HTR-8/SVneo (cell line): ENCODE measurements around the gene RPS6KB2.
"Not testable (repeated sequence)": the region's sequence is repeated elsewhere in the genome, so short reads cannot be mapped to it uniquely, and the experiment has no call there.

Experiments used
- DNase-seq: peaks from one replicate; pipeline ENCODE4 v3.0.0; 2011; ENCODE audit warnings: low spot score, mixed read lengths; ENCODE audit not compliant: insufficient read length
- FAIRE-seq: peaks from 2 replicates; lab custom pipeline; 2011; peaks lifted over from hg19 to GRCh38; lab: Jason Lieb, UNC

Gene RPS6KB2

GRCh38 chr11:67423466-67423865 is 4.8 kb upstream of the RPS6KB2 start:
- FAIRE-seq: no peak
- DNase-seq: no peak

GRCh38 chr11:67423891-67424613 is 4.2 kb upstream of the RPS6KB2 start:
- DNase-seq: no peak
- FAIRE-seq: no peak

- FAIRE-seq: peak; percentile 69
- DNase-seq: not testable (repeated sequence)
Measured at GRCh38 chr11:67427364-67427859, 882 bp upstream of the RPS6KB2 start.

- FAIRE-seq: peak; percentile 70
- no peak for DNase-seq
Measured at GRCh38 chr11:67429038-67429668, 859 bp downstream of the RPS6KB2 start.

- FAIRE-seq (no peak), DNase-seq (no peak)
Measured at GRCh38 chr11:67429722-67430121, 1.4 kb downstream of the RPS6KB2 start.

GRCh38 chr11:67431346-67432249 is 3.3 kb downstream of the RPS6KB2 start:
- FAIRE-seq (peak; percentile 54), DNase-seq (no peak)

GRCh38 chr11:67432655-67433349 is 4.5 kb downstream of the RPS6KB2 start:
- FAIRE-seq: no peak
- DNase-seq: no peak

GRCh38 chr11:67433536-67434394 is 5.5 kb downstream of the RPS6KB2 start:
- peak; percentile 57 for FAIRE-seq

GRCh38 chr11:67434395-67434881 is 6.1 kb downstream of the RPS6KB2 start:
- no peak for DNase-seq
- peak; percentile 63 for FAIRE-seq

More at GRCh38 chr11:67433536-67434394, 5.5 kb downstream of the RPS6KB2 start:
- no peak for DNase-seq

- no peak for DNase-seq
Measured at GRCh38 chr11:67435031-67435726, 6.9 kb downstream of the RPS6KB2 start.

GRCh38 chr11:67435727-67436458 is 7.6 kb downstream of the RPS6KB2 start:
- FAIRE-seq (peak; percentile 68), DNase-seq (no peak)

More at GRCh38 chr11:67435031-67435726, 6.9 kb downstream of the RPS6KB2 start:
- FAIRE-seq: no peak

- no peak for DNase-seq
- peak; percentile 71 for FAIRE-seq
Measured at GRCh38 chr11:67436459-67437081, 8.3 kb downstream of the RPS6KB2 start.

- no peak for DNase-seq
- FAIRE-seq: no peak
Measured at GRCh38 chr11:67437082-67437808, 9.0 kb downstream of the RPS6KB2 start, which contains the start of gene PTPRCAP. Gene PTPRCAP (minus strand): TSS chr11:67437682. CDS start chr11:67437619, 63 bp downstream.

GRCh38 chr11:67437809-67438157 is 9.5 kb downstream of the RPS6KB2 start:
- DNase-seq (no peak), FAIRE-seq (no peak)

GRCh38 chr11:67438158-67438902 is 10.0 kb downstream of the RPS6KB2 start:
- no peak for FAIRE-seq
- DNase-seq: no peak
